HG02759 (cell line): Measurements from ENCODE around the gene PTPRQ.
"Not testable (repeated sequence)": the region's sequence is repeated elsewhere in the genome, so short reads cannot be mapped to it uniquely, and the experiment has no call there.

ENCODE experiments used
- ATAC-seq: cut with Tn5 transposase; IDR thresholded peaks from one replicate; pipeline ENCODE4 v1.9.1; 2021; ENCODE audit warnings: mild to moderate bottlenecking, moderate library complexity; ENCODE audit not compliant: unreplicated experiment

PTPRQ gene

GRCh38 chr12:80472236-80472635, 28.2 kb downstream of the PTPRQ start:
- ATAC-seq: no peak

GRCh38 chr12:80472911-80473500, 29.0 kb downstream of the PTPRQ start:
- peak; percentile 61 for ATAC-seq

GRCh38 chr12:80477521-80478145, 33.6 kb downstream of the PTPRQ start:
- ATAC-seq: not testable (repeated sequence)

GRCh38 chr12:80484746-80485145, 40.7 kb downstream of the PTPRQ start:
- no peak for ATAC-seq

DNA sequence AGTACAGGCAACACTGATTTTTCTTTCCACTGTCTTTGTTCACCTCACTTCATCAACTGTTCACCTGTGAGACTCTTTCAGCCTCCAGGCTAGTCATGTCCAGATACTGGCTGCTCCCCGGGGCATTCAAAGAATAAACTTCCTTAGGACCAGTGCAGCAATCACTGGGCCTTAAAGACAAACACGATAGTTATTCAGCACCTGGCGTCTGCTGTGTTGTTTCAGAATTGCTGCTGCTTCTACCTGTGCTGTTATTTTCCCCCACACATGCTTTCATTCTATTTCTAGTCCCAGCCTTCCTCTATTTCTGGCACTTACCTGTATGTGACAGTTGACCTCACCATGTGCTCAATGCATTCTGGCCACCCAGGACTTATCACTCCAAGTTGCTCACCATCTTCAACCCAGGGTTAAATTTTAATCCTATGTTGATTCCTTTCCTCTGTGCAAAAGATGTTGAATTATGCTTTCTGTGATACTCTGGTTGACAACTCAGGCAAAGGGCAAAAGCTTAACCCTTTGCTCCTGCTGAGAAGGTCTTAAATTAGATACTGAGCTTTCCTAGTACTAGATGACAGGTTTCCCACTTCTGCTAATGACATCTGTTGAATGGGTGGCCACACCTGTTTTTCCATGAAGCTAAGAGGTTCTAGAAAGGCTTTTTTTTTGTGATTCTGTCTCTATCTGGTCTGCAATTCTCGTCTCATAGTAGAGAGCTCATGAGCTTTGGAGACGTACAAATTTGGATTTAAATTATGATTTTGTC, 41.4 kb downstream of the PTPRQ start:
- peak; percentile 74 for ATAC-seq

DNA sequence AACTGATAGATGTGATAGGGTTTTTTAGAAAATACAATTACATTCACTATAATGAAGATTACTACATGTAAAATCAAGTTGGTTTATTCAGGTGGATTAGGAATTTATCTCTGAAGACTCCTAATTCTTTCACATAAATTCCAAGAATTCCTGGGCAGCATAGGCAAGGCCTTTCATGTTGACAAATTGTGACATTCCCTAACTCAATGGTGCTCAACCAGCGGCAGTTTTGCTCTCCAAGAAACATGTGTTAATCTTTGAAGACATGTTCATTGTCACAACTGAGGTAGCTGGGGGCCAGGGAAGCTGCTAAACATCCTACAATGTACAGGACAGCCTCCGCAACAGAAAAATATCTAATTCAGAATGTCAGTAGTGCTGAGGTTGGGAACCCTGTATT, 46.3 kb downstream of the PTPRQ start:
- no peak for ATAC-seq

- no peak for ATAC-seq
These were observed 47.1 kb downstream of the PTPRQ start for GRCh38 chr12:80491166-80491565.

DNA sequence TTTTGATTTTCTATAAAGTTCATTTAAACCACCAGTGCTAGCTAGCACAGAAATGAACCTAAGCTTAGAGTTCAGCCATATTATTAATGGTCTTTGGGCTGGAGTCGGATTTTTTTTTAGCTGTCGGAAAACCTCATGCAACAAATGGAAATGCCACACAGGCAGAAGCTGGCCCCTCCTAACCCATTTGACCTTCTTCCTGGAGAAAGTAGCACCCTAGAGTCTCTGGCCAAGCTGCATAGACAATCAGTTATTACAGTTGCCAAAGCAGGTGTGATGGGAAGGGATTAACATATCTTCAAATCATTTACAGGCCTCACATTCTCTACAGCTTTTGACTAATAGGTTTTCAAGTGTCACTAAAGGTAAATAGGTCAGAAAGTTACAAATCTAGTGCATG, 49.4 kb downstream of the PTPRQ start:
- ATAC-seq: no peak

GRCh38 chr12:80494836-80495235, 50.8 kb downstream of the PTPRQ start:
- ATAC-seq: no peak

- peak; percentile 50 for ATAC-seq
These were observed 54.2 kb downstream of the PTPRQ start for GRCh38 chr12:80498059-80498728.

DNA sequence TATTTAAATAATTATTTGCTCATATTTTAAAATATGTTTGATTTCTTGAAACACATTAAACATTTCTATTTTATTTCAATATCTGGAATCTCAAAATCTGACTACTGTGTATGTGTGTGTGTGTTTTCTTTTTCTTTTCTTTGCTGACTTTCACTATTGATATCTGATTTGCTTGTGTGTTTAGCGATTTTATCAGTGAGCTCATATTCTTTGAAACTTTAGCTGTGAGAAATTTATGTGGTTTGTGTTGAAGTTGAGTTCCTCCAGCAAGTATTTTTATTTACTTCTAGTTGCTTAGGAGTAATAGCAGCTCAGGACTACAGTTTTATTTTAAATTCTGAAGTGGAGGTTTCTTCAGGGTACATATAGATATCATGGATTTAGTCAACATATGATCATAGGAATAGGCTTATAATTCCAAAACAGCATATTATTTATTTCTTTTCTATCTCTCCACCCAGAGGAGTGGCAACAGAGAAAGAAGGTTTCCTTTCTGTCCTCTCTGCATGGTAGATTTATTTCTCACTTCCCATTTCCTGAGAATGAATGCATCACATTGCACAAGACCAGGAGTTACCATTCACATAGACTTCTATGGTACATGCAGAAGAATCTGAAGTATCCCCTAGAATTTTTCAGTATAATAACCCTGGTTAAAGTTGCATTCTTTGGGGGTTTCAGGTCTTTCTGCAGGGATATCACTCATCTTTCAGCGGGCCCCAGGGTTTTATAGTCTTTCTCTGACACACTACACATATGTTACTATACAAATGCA, 60.5 kb downstream of the PTPRQ start:
- ATAC-seq: peak; percentile 66

DNA sequence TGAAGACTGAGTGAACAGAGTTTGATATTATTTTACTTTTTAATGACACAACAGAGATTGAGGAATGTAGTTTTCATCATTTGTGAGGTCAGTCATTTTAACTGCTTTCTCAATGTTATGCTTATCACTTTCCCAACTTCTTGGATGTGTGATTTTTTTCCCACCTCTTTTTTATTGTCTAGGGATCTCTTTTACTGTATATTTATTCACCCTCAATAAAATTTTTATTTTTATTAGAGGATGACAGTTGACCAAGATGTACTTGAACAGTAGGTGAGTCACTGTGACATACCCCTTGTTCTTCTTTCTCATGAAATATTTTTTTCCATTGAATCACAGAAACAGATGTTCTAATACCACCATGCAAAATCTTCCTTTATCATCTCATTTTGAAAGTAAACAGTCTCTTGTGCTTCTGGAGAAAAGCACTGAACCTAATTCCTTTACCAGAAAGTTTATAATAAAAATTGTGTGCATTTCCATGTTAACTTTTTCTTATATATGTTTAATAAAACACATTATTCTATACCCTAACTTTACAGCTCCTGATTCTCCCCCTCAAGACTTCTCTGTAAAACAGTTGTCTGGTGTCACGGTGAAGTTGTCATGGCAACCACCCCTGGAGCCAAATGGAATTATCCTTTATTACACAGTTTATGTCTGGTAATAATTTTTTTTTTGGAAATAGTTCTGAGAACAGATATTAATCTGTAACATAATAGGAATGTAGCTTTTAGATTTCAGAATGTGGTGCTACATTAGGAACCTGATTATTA, 65.9 kb downstream of the PTPRQ start:
- ATAC-seq: no peak

- no peak for ATAC-seq
These were observed 68.7 kb downstream of the PTPRQ start for GRCh38 chr12:80512781-80513180.

- no peak for ATAC-seq
These were observed 69.2 kb downstream of the PTPRQ start for GRCh38 chr12:80513211-80513610.

DNA sequence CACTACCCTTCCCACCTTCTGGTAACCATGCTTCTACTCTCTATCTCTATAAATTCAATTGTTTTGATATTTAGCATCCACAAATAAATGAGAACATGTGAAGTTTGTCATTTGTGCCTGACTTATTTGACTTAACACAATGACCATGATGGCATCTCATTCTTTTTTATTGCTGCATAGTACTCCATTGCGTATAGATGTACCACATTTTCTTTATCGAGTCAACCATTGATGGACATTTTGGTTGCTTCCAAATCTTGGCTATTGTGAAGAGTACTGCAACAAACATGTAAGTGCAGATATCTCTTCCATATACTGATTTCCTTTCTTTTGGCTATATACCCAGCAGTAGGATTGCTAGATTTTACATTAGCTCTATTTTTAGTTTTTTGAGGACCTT, 73.6 kb downstream of the PTPRQ start:
- ATAC-seq: no peak

GRCh38 chr12:80531646-80532045, 87.6 kb downstream of the PTPRQ start:
- no peak for ATAC-seq

GRCh38 chr12:80539029-80539428, 95.0 kb downstream of the PTPRQ start:
- no peak for ATAC-seq

GRCh38 chr12:80549298-80549697, 105.3 kb downstream of the PTPRQ start:
- ATAC-seq: no peak

GRCh38 chr12:80551897-80552296, 107.9 kb downstream of the PTPRQ start:
- no peak for ATAC-seq

GRCh38 chr12:80553316-80553715, 109.3 kb downstream of the PTPRQ start:
- no peak for ATAC-seq
